ENCODE results near the gene TUBB4B.

The TUBB4B gene

GRCh38 chr9:137234055-137234697, 6.9 kb upstream of the TUBB4B start:
- no peak overlapping the region for H3K4me3 ChIP-seq (replicated peaks; ENCODE audit: low read depth, low read length)
- no peak for DNase-seq (ENCODE audit: extremely low read depth, low read depth)
- no peak for TF ChIP-seq CTCF (IDR thresholded peaks at IDR 0.05; ENCODE audit: low read depth, low read length, missing control alignments)

GRCh38 chr9:137234758-137235423, 6.2 kb upstream of the TUBB4B start:
- DNase-seq (ENCODE audit: extremely low read depth, low read depth): no peak
- no peak for TF ChIP-seq CTCF (IDR thresholded peaks at IDR 0.05; ENCODE audit: low read depth, low read length, missing control alignments)
- no peak overlapping the region for H3K4me3 ChIP-seq (replicated peaks; ENCODE audit: low read depth, low read length)

GRCh38 chr9:137235424-137236237, 5.5 kb upstream of the TUBB4B start:
- no peak for TF ChIP-seq CTCF (IDR thresholded peaks at IDR 0.05; ENCODE audit: low read depth, low read length, missing control alignments)
- DNase-seq (ENCODE audit: extremely low read depth, low read depth): no peak

GRCh38 chr9:137236238-137236935, 4.7 kb upstream of the TUBB4B start:
- peak; percentile 26 for DNase-seq (ENCODE audit: extremely low read depth, low read depth)
- TF ChIP-seq CTCF (IDR thresholded peaks at IDR 0.05; ENCODE audit: low read depth, low read length, missing control alignments): peak; percentile 98
- no peak overlapping the region for H3K4me3 ChIP-seq (replicated peaks; ENCODE audit: low read depth, low read length)

More at GRCh38 chr9:137235424-137236237, 5.5 kb upstream of the TUBB4B start:
- no peak overlapping the region for H3K4me3 ChIP-seq (replicated peaks; ENCODE audit: low read depth, low read length)

GRCh38 chr9:137236936-137237421, 4.1 kb upstream of the TUBB4B start:
- no peak overlapping the region for H3K4me3 ChIP-seq (replicated peaks; ENCODE audit: low read depth, low read length)
- no peak for DNase-seq (ENCODE audit: extremely low read depth, low read depth)
- TF ChIP-seq CTCF (IDR thresholded peaks at IDR 0.05; ENCODE audit: low read depth, low read length, missing control alignments): no peak

All from HFF-Myc (cell line).